ENCODE data around the gene IFT22. TPM values are rescaled to one million over a fixed set of nuclear protein-coding genes. Genes with fewer than 3 reads are reported as not detected.
"Not testable (repeated sequence)": the region's sequence is repeated elsewhere in the genome, so short reads cannot be mapped to it uniquely, and the experiment has no call there.

IFT22 gene
- total RNA-seq, 3 donors from 2014 or later, result 19.7 to 33.4 (median 24.5) TPM

GRCh38 chr7:101269664-101270063 is 51.9 kb downstream of the IFT22 start:
- no peaks in the 10 kb centered on the region for H3K27me3 ChIP-seq
- intact Hi-C loops (cut with DNase I; ENCODE audit: low total_unique reads), result no loop called here
- H3K4me3 ChIP-seq, result no peak overlapping the region
- DNase-seq (ENCODE audit: low spot score in 2 of 2), result no peak
- H3K4me1 ChIP-seq, result no peaks in the 10 kb centered on the region
- H3K27ac ChIP-seq, result no peak overlapping the region
- TF ChIP-seq CTCF (IDR thresholded peaks at IDR 0.05) (no peak), POLR2AphosphoS5 (IDR thresholded peaks at IDR 0.05) (no peak), POLR2A (IDR thresholded peaks at IDR 0.05) (no peak)
- H3K36me3 ChIP-seq, result no peaks in the 10 kb centered on the region
- no peaks in the 10 kb centered on the region for H3K9me3 ChIP-seq

- H3K27me3 ChIP-seq, result no peaks in the 10 kb centered on the region
- TF ChIP-seq POLR2A (IDR thresholded peaks at IDR 0.05) (no peak), POLR2AphosphoS5 (IDR thresholded peaks at IDR 0.05) (no peak), CTCF (IDR thresholded peaks at IDR 0.05) (no peak)
- no peak overlapping the region for H3K4me3 ChIP-seq
- H3K27ac ChIP-seq, result no peak overlapping the region
- intact Hi-C loops (cut with DNase I; ENCODE audit: low total_unique reads), result no loop called here
- DNase-seq (ENCODE audit: low spot score in 2 of 2), result no peak
- no peaks in the 10 kb centered on the region for H3K4me1 ChIP-seq
- no peaks in the 10 kb centered on the region for H3K9me3 ChIP-seq
- H3K36me3 ChIP-seq, result no peaks in the 10 kb centered on the region
Observed at GRCh38 chr7:101265622-101266516, 55.7 kb downstream of the IFT22 start.

GRCh38 chr7:101264102-101264706 is 57.4 kb downstream of the IFT22 start:
- H3K27ac ChIP-seq; intact Hi-C loops (cut with DNase I; ENCODE audit: low total_unique reads); DNase-seq (ENCODE audit: low spot score in 2 of 2): not testable (repeated sequence)

More at GRCh38 chr7:101264102-101264706, 57.4 kb downstream of the IFT22 start:
- H3K4me3 ChIP-seq, H3K27me3 ChIP-seq, H3K36me3 ChIP-seq, H3K4me1 ChIP-seq, H3K9me3 ChIP-seq: not testable (repeated sequence)

Other genes starting within 250 kb of the IFT22 start
- 10 to 100 TPM; 14.1 to 21.6 (median 19.9) TPM for gene TRIM56, start 236.3 kb downstream of the IFT22 start, total RNA-seq
- gene SERPINE1, start 194.7 kb downstream of the IFT22 start, total RNA-seq, result 10 to 100 TPM in 1 of 3 donors, 1 to 10 TPM in 2; 6.2 to 24.3 (median 7.4) TPM
- gene AP1S1, start 167.3 kb downstream of the IFT22 start, total RNA-seq, result 10 to 100 TPM; 29.6 to 55.7 (median 44.6) TPM
- under 1 TPM in 1 of 3 donors, not detected in 2; 0.16 TPM for gene VGF, start 156.2 kb downstream of the IFT22 start, total RNA-seq
- not detected for gene NAT16, start 141.5 kb downstream of the IFT22 start, total RNA-seq
- gene MOGAT3, start 120.8 kb downstream of the IFT22 start, total RNA-seq, result 1 to 10 TPM in 1 of 3 donors, not detected in 2; 2.6 TPM
- 10 to 100 TPM; 23.9 to 46.2 (median 43.2) TPM for gene PLOD3, start 104.2 kb downstream of the IFT22 start, total RNA-seq
- gene ZNHIT1, start 103.6 kb downstream of the IFT22 start, total RNA-seq, result 100 to 1,000 TPM in 1 of 3 donors, 10 to 100 TPM in 2; 80.2 to 107 (median 91.4) TPM
- gene CLDN15, start 84.0 kb downstream of the IFT22 start, total RNA-seq, result 10 to 100 TPM; 14.4 to 44.6 (median 17.1) TPM
- 100 to 1,000 TPM; 252 to 432 (median 278) TPM for gene FIS1, start 76.7 kb downstream of the IFT22 start, total RNA-seq
- gene COL26A1, start 41.1 kb upstream of the IFT22 start, total RNA-seq, result not detected

All from breast epithelium (tissue), 4 donors.